Omental fat pad (tissue), 4 donors: ENCODE measurements around the gene SLC1A7. TPM values are rescaled to one million over a fixed set of nuclear protein-coding genes. Genes with fewer than 3 reads are reported as not detected.

Experiments
- ATAC-seq: fragments of 150-250 bp; one replicate; pipeline ENCODE4 v1.9.1; 2016; ENCODE audit warnings: mild to moderate bottlenecking, moderate library complexity; ENCODE audit not compliant: low FRiP score
- DNase-seq: peaks from one replicate; pipeline ENCODE4 v3.0.0-alpha.2; 2019; ENCODE audit warnings: low spot score
- total RNA-seq, 4 donors: library from RNA; depleted of rRNA; stranded (reverse); fragments of >200 nt; gene quantifications; one replicate each; pipeline ENCODE4 v1.1.0, GENCODE V29; 2016
- TF ChIP-seq, protein P1 (sequence below), 3 donors: fragments of 450-650 bp; IDR thresholded peaks; one replicate each; pipeline ENCODE4 v1.5.1; 2016 to 2017; ENCODE audit warnings: antibody characterized with exemption in 3 of 3, mild to moderate bottlenecking in 3 of 3, moderate library complexity in 2 of 3

Gene SLC1A7
- total RNA-seq, 4 donors from 2014 or later, result 0.19 to 0.63 (median 0.48) TPM; not detected in 1

DNA sequence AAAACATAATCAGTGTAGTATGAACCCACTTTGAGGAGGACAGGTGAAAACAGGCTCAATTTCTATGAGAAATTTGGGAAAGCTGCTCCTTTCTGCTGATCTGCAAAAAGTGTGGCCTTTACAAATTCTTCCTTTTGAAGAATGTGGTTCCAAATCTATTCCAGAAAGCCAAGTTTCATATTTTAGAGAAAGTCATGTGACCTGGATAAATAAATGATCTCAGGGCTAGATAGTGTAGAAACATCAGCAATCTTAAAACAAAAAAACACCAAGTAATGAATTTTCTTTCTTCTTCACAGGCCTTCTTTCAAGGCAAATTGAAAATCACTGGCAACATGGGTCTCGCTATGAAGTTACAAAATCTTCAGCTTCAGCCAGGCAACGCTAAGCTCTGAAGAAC lies 92.1 kb downstream of the SLC1A7 start:
- ATAC-seq (no peak), DNase-seq (no peak)
- TF ChIP-seq, protein P1, sequence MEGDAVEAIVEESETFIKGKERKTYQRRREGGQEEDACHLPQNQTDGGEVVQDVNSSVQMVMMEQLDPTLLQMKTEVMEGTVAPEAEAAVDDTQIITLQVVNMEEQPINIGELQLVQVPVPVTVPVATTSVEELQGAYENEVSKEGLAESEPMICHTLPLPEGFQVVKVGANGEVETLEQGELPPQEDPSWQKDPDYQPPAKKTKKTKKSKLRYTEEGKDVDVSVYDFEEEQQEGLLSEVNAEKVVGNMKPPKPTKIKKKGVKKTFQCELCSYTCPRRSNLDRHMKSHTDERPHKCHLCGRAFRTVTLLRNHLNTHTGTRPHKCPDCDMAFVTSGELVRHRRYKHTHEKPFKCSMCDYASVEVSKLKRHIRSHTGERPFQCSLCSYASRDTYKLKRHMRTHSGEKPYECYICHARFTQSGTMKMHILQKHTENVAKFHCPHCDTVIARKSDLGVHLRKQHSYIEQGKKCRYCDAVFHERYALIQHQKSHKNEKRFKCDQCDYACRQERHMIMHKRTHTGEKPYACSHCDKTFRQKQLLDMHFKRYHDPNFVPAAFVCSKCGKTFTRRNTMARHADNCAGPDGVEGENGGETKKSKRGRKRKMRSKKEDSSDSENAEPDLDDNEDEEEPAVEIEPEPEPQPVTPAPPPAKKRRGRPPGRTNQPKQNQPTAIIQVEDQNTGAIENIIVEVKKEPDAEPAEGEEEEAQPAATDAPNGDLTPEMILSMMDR (IDR thresholded peaks at IDR 0.05), result no peak

DNA sequence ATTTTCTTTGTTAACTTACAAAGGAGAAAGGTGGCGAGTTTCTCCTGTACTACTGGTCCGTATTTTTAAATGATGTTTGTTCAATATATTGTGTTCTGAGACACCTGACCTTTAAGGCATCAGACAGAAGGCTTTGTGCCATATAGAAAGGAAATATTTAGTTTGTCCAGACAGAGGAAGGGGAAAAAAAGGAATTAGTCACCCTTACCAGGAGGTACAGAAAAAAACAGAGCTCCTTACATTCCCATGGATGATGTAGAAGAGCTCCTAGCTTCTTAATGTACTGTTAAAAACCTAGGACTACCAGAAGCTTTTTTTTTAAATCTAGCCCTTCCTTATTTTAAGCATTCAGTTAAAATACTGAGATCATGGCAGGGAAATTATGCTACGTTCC lies 92.9 kb downstream of the SLC1A7 start:
- DNase-seq (no peak), ATAC-seq (no peak)
- TF ChIP-seq, protein P1 (IDR thresholded peaks at IDR 0.05), result no peak

DNA sequence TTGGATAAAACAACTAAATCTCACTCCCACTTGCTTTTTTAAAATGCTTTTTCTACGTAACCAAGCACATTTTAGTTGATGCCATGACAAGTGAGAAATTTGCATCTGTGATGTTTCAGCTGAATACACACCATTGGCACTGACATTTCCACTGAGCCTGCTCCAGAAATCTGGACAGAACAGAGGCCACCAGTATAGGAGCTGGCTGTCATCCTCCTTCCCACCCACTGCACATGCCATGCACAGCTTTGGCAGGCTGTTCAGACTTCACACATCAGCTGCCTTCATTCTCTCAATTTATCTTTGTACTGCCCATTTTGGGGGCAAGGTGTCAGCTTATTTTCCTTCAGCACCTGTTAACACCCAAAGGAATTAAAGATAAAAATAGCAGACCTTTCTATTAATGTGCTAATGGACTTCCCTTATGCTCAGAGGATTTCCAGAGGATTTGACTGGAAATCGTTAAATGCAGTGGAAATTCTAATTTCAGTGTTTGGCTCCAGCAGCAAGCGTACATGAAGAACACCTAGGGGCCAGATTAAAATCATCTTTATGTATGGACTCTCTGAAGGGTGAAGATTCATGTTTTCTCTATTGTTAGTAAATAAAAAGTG lies 93.4 kb downstream of the SLC1A7 start:
- ATAC-seq, result no peak
- no peak for DNase-seq
- TF ChIP-seq, protein P1 (IDR thresholded peaks at IDR 0.05), result no peak

DNA sequence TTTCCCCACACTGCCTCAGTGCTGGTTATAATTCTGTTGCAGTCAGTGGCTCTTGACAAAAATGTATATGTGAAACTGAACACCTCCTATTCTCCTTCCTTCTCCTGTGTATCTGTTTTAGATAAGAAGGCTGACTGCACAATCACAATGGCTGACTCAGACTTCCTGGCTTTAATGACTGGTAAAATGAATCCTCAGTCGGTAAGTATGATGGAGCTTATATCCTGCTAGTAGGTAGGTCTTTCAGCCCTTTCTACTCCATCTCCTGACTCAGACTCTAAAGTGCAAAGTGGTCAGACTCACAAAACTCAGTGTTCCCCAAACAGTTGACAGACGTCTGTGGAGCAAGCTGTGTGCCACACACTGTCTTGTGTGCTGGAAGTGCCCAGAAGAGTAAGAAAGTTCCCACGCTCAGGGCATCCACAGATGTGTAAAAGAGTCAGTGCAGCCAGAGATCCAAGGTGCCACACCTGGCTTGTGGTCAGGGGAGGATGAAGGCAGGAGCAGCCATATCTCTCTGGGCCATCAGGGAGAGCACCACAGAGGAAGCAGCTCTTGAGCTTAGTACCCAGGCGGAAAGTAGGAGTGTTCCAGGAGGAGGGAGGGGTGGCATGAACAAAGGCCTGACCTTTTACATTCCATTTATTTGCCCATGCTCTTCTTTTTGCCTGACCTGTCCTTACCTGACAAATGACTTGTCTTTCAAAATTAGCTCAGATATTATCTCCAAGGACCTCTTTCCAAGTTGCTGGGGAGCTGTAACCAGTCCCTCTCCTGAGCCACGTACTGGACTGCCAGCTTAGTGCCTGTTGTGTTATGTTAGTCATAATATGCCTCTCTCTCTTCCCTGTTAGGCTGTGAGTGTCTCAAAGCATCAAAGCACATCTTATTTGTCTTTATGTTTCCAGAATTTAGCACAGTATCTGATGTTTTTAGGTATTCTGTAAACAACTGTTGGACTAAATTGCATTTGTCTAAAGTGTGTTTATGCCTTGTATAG lies 94.4 kb downstream of the SLC1A7 start:
- ATAC-seq, result peak; percentile 88

DNA sequence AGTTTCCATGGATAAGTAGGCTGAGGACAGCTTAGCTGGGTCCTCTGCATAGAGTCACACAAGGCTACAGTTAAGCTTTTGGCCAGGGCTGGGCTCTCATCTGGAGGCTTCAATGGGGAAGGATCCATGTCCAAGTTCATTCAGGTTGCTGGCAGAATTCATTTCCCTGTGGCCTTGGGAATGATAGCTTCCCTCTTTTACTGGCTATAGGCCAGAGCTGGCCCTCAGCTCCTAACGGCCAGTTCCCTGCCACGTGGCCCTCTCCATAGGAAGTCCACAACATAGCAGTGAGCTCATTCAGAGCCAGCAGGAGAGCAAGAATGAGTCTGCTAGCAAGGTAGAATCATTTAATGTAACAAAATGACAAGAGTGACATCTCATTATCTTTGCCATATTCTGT lies 95.5 kb downstream of the SLC1A7 start:
- DNase-seq, result no peak
- TF ChIP-seq, protein P1 (IDR thresholded peaks at IDR 0.05), result no peak
- no peak for ATAC-seq

More for the DNA sequence above, 94.4 kb downstream of the SLC1A7 start:
- TF ChIP-seq, protein P1 (IDR thresholded peaks at IDR 0.05), result no peak
- no peak for DNase-seq

DNA sequence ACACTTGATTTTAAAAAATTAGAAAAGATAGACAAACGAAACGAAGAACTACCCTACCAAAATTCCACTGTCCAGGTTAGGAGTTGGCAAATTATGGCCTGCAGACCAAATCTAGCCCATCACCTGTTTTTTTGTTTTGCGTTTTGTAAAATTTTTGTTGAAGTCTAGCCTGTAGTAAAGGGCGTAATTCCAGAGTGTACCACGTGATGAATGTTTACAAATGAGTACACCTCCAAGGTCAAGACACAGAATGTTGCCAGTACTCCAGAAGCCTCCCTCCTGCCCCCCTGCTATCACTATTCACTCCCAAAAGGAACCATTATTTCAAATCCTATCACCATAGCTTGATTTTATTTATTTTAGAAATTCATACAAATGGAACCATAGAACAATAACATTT lies 97.5 kb downstream of the SLC1A7 start:
- TF ChIP-seq, protein P1 (IDR thresholded peaks at IDR 0.05), result no peak
- DNase-seq, result no peak
- no peak for ATAC-seq
